GM20000 (cell line): ENCODE measurements around the gene ZNF358.

Experiments
- DNase-seq: peaks from one replicate; pipeline ENCODE4 v3.0.0; 2012; ENCODE audit warnings: low spot score
- CTCF ChIP-seq: IDR thresholded peaks from 2 replicates; pipeline ENCODE4 v1.5.1; 2012; ENCODE audit warnings: mild to moderate bottlenecking, control low read depth; ENCODE audit errors: extremely low read depth, missing control alignments

ZNF358 gene

GRCh38 chr19:7541828-7542443 lies 26.0 kb downstream of the ZNF358 start:
- DNase-seq = no peak
- TF ChIP-seq CTCF = no peak

DNA sequence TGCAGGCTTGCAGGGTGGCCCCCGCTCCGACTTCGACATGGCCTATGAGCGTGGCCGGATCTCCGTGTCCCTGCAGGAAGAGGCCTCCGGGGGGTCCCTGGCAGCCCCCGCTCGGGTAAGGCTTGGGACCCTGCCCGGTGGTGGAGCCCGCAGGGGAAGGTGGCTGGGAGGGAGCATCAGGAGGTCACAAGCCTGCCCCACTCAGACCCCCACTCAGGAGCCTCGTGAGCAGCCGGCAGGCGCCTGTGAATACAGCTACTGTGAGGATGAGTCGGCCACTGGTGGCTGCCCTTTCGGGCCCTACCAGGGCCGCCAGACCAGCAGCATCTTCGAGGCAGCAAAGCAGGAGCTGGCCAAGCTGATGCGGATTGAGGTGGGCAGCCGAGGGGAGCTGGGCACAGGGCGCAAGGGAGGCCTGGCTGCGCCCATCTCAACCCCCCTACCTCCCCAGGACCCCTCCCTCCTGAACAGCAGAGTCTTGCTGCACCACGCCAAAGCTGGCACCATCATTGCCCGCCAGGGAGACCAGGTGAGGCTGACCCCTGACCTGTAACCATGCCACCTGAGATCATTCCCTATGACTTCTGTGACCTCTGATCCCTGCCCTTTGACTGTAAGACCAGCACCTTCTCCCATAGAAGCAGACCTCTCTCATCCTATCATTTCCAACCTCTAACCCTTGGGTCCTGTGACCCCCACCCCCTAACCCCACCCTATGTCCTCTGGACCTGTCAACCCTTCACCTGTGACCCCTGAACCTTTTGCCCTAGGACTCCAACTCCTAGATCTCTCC lies 26.8 kb downstream of the ZNF358 start:
- no peak for TF ChIP-seq CTCF
- no peak for DNase-seq

DNA sequence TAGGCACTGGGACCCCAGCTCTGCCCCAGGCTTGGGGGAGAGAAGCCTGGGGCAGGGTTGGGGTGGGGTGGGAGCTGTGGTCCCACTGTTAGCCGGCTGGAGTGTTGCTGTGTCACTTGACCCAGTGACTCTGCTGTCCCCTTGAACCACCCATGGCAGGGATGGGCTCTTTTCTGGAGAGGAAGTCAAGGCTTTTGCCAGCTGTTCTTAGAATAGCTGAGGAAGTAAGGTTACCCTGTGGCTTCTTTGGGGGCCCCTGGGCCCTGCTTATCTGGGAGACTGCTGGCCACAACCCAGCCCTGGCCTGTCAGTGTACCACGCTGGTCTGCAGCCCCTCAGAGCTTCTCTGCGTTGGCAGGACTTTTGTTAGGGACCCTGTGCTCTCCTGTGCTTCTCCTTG lies 28.7 kb downstream of the ZNF358 start:
- DNase-seq = no peak
- no peak for TF ChIP-seq CTCF

- no peak for DNase-seq
- TF ChIP-seq CTCF = no peak
Observed at GRCh38 chr19:7545300-7545699, 29.4 kb downstream of the ZNF358 start.

GRCh38 chr19:7545904-7546303 lies 30.0 kb downstream of the ZNF358 start:
- no peak for TF ChIP-seq CTCF
- DNase-seq = no peak

DNA sequence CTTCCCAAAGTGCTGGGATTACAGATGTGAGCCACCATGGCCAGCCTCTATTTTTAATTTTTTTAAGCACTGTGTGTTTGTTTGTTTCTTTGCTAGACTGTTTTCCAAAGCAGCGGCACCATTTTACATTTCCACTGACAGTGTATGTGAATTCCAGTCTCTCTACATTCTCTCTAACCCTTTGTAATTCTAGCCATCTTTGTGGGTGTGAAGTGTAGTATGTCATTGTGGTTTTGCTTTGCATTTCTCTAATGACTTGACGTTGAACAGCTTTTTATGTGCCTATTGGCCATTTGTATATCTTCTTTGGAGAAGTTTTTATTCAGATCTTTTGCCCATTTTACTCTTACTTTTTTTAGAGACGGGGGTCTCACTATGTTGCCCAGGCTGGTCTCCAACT lies 31.3 kb downstream of the ZNF358 start:
- no peak for TF ChIP-seq CTCF
- DNase-seq = no peak

GRCh38 chr19:7549429-7550148 lies 33.7 kb downstream of the ZNF358 start:
- TF ChIP-seq CTCF = no peak
- no peak for DNase-seq
